GM12864 (cell line): ENCODE data around the gene LGALS3BP.
A peak's percentile ranks its signal among the peaks of the same experiment; 100 is the strongest.
"Not testable (repeated sequence)": the region's sequence is repeated elsewhere in the genome, so short reads cannot be mapped to it uniquely, and the experiment has no call there.

ENCODE experiments used
- DNase-seq: peaks from one replicate; pipeline ENCODE4 v3.0.0-alpha.2; 2011; ENCODE audit warnings: low read depth
- H3K4me3 ChIP-seq: 2 replicates; pipeline ENCODE4 v1.5.1; 2011; ENCODE audit warnings: mild to moderate bottlenecking, low read depth, low read length, control low read depth
- TF ChIP-seq, protein P1 (sequence below): IDR thresholded peaks from 2 replicates; pipeline ENCODE4 v1.5.1; 2011; ENCODE audit warnings: low read depth, mild to moderate bottlenecking, moderate library complexity, low read length, control low read depth, inconsistent platforms; ENCODE audit errors: missing control alignments

Gene LGALS3BP

DNA sequence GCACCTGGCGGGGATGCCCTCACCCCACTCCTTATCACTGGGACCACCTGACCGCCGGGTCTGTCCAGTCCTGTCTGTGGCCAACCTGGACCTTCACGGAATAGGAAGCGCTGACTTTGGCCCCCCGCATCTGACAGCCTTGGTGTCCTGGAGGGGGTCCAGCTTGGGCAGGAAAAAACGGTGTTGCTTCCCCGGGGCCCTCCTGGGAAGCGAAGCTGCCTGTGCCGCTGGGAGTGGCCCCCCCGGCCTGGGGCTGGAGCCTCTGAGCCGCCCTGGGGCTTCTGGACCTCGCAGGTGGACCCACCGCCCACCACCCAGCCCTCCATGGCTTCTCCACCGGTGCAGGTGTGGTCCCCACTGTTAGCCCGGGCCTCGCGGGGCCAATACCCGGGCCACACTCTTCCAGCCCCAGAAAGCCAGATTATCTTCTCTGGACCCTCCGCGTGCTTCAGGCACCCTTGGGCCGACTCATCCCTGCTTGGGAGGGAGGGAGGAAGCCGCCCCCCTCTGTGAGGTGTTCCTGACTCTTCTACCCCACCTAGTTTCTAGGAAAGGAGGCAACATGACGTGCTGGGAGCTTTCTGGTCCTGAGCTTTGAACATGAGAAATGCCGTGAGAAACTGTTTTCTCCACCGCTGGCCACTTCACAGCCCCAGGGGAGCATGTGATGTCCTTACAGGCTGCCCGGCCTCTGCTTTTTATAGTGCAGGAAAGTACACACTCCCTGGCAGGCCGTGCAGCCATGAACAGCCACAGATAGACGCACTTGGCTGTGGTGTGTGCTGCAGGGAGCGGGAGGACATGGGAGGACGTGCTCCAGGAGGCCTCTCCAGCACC, 45.4 kb upstream of the LGALS3BP start:
- no peak for DNase-seq
- H3K4me3 ChIP-seq, result no peak overlapping the region
- TF ChIP-seq, protein P1, sequence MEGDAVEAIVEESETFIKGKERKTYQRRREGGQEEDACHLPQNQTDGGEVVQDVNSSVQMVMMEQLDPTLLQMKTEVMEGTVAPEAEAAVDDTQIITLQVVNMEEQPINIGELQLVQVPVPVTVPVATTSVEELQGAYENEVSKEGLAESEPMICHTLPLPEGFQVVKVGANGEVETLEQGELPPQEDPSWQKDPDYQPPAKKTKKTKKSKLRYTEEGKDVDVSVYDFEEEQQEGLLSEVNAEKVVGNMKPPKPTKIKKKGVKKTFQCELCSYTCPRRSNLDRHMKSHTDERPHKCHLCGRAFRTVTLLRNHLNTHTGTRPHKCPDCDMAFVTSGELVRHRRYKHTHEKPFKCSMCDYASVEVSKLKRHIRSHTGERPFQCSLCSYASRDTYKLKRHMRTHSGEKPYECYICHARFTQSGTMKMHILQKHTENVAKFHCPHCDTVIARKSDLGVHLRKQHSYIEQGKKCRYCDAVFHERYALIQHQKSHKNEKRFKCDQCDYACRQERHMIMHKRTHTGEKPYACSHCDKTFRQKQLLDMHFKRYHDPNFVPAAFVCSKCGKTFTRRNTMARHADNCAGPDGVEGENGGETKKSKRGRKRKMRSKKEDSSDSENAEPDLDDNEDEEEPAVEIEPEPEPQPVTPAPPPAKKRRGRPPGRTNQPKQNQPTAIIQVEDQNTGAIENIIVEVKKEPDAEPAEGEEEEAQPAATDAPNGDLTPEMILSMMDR, result no peak

DNA sequence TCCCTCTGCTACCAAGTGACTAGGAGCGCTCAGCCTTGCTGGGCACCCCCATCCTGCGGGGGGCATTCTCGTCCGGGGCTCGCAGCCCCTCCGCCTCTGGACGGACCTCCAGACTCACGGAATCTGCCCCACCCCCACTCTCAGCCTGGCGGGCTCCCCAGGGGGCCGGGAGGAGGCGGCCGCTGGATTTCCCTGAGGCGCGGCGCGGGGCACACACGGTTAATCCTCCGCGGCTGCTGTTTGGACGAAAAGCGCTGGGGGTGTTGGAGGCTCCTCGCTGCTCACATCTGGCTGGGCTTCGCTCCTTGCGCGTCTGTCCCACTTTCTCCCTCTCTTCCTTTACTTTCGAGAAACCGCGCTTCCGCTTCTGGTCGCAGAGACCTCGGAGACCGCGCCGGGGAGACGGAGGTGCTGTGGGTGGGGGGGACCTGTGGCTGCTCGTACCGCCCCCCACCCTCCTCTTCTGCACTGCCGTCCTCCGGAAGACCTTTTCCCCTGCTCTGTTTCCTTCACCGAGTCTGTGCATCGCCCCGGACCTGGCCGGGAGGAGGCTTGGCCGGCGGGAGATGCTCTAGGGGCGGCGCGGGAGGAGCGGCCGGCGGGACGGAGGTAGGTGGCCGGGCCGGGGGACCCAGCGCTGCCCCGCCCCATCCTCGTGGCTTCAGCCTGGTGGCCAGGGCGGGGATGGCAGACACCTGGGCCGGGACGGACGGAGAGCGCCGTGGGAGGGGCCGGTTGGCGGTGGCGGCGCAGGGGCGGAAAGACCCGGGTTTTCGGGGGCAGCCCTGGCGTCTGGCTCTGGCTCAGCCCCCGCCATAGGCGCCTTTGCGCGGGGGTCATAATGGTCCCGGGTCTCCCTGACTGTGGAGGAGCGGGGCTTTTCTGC, 44.4 kb upstream of the LGALS3BP start, which contains the start of gene C1QTNF1:
C1QTNF1 (plus strand) TSS at position 284 of the 886 bp plus-strand sequence. CDS start 19,800 bp downstream, outside the sequence.
- TF ChIP-seq, protein P1, result peak; percentile 16
- H3K4me3 ChIP-seq, result no peak within 1 kb of the TSS
- no peak for DNase-seq

DNA sequence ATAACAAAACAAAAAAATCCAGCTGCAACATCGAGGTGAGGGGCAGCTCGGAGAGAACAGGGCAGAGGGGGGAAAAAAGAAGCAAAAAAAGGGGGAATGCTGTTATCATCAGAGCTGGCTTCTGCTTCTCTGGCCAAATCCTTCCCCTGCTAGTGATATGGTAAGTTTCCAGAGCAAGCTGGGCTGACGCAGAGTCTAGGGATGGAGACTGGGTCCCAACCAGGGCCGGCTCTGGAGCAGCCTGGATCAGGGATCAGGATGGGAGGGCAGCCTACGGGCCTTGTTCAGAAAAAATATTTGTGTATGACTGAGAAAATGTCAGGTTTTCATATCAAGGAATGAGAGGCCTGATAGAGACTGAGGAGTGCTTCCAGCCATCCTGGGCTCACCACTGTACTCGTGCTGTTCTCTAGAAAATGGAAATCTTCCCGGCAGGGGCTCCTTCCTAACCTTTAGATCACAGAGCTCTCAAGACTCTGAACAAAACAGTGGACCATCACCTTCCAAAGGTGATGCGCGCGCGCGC, 43.5 kb upstream of the LGALS3BP start:
- TF ChIP-seq, protein P1, result no peak
- no peak overlapping the region for H3K4me3 ChIP-seq
- no peak for DNase-seq

DNA sequence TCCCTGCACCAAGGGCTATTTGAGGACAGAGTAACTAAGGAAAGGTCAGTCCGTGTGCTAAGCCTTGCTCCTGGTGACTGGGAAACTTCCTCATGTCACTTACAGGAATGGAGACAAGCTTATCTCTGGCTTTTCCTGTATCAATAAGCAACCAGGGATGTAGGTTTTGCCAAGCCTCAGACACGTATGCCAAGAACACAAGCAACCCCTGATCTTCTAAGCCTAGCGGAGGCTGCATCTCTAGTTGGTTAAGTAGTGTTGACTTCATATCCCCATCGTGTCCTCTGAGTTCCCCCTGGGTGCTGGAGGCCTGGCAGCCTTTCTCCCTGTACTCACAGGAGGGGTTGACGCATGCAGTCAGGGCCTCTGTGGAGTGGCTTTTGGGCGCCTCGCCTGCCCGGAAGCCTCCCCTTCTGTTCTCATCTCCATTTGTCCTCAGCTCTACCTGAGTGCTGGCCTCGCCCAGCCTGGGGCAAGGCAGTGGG, 42.8 kb upstream of the LGALS3BP start:
- no peak overlapping the region for H3K4me3 ChIP-seq
- DNase-seq, result no peak
- TF ChIP-seq, protein P1, result no peak

DNA sequence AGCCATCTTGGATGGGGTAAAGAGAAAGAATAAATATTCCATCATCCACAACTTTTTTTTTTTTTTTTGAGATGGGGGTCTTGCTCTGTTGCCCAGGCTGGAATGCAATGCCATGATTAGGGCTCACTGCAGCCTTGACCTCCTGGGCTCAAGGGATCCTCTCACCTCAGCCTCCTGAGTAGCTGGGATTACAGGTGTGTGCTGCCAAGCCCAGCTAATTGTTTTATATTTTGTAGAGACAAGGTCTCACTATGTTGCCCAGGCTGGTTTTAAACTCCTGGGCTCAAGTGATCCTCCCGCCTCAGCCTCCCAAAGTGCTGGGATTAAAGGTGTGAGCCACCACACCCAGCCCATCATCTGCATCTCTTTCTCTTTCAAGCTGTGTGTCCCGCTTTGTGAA, 42.2 kb upstream of the LGALS3BP start:
- H3K4me3 ChIP-seq, DNase-seq: not testable (repeated sequence)

DNA sequence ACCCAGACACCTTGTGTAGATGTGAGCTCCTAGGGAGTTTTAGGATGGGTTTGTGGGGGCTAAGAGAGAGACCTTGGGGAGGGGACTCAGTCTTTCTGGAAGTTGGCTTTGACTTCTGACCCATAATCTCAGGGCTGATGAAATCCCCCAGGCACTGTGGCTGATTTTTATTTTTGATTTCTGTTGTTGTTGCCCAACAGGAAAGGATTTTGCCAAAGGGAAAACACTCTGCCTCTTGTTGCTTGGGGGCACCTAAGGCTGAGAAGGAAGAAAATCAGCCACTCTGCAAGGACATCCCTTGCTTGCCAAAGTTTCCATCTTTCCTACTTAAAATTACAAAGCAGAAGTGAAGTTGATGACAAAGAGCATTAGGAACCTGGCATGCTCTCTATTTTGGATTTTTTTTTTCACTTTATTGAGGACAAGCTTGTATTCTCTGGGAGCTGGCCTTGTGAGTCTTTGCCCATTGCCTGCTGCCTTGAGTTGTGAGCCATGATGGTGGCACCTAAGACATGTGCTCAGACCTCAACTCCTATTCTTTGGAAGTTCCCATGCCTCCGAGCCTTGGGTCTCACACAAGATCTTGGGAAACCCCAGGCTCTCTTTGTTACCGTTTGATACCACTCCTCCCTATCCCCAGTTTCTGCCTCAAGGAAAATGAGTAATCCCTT, 41.0 kb upstream of the LGALS3BP start:
- DNase-seq, result no peak
- TF ChIP-seq, protein P1, result no peak
- H3K4me3 ChIP-seq, result no peak overlapping the region
